SIG-M5 treated with dmso at 0.1 percent for 504 hours (cell line): Measurements from ENCODE around the gene SLC37A1.

Experiments
- DNase-seq: peaks from one replicate; lab custom pipeline; 2025; ENCODE audit not compliant: unreplicated experiment; lab: John Stamatoyannopoulos, UW

SLC37A1 gene

DNA sequence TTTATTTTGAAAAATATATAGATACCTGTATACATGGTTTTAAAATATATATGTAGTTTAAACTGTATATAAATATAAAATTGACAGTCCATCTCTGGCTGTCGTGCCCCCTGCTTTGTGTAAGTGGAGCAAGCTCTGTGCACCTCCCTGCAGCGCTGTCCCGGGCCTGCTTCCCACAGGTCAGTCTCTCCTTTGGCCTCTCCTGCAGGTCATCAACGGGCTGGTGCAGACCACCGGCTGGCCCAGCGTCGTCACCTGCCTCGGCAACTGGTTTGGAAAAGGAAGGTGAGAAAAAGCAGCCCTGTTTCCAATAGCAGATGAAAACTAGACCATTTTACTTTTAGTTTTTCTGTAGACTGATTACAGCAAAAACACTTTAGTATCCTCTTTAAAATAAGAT, 28.5 kb downstream of the SLC37A1 start:
- no peak for DNase-seq

DNA sequence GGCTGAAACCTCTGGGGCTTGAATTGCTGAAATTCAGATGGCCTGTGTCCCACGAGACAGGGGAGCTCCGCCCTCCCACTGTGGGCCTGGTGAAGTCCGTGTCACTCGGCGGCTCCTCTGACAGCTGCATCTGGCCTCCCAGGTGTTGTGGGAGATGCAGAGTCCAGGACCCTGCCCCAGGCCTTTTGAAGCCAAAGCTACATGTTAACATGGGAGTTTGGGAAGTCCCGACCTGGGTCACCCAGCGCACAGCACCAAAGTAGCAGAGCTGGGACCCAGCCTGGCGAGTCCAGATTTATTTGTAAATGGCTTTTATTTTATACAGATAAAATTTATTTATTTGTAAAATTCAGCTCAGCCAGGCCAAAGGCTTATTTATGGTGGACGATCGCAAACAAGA, 28.9 kb downstream of the SLC37A1 start:
- no peak for DNase-seq

DNA sequence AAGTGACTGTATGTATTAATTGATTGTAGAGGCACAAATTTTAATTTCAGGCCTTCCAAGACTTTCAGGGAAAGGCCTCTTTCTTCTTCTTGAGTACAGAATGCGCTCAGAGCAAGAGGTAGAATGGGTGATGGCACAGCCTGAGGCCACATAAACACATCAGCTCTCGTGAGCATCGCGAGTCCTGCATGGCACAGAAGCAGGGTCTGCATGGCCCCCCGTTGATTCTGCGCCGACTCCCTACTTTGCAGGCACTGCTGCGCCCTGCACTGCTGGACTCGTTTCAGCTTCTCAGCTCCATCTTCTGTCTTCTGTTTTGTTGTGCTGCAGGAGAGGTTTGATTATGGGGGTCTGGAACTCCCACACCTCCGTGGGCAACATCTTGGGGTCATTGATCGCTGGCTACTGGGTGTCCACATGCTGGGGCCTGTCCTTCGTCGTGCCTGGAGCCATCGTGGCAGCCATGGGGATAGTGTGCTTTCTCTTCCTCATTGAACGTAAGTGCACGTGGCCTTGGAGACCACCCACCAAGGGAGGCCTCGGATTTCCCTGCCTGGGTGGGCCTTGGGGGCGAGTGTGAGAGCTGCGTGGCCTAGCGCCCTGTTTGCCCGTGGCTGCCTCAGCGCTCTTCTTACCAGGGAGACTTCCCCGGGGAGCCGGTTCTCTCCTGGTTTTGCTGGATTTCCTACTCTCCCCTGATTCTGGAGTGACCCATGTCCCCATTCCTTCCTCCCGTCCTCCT, 29.6 kb downstream of the SLC37A1 start:
- no peak for DNase-seq

DNA sequence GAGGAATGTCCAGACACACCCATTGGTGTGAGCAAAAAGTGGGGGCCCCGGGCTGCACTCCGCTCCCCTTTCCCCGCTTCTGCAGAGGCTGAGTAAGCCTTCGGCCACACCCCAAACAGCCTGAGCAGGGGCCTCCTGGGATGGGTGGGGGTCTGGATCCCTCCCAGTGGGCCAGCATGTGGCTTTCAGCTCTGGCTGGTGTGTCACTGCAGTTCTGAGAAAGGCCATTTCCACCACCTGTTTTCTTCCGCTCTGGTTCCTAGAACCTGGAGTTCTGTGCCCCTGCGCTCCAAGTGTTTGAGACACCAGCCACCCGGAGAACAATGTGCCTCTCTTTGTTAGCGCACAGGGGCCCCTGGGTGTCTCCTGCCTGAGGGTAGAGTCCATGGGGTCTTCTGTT, 30.9 kb downstream of the SLC37A1 start:
- no peak for DNase-seq

DNA sequence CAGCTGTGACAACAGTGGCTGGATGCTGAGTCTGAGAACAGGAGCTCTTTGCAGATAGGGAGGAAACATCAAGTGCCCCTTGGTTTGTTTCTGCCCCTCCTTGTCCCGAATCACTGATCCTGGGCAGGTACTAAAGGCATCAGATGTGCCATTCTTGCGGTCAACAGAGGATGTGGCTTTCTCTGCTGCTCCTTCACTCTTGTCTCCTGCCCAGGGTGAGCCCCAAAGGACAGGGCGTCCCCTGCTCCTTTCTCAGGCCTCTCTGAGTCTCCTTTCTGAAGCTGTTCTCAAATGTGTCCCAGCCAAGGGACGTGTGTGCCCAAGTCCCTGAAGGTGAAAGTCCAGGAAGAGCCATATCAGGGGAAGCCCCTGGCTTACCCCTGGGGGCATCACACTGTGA, 31.7 kb downstream of the SLC37A1 start:
- no peak for DNase-seq

- DNase-seq, result no peak
These were observed 32.1 kb downstream of the SLC37A1 start for GRCh38 chr21:42545745-42546144.

- DNase-seq, result no peak
These were observed 32.8 kb downstream of the SLC37A1 start for GRCh38 chr21:42546433-42546832.

- DNase-seq, result no peak
These were observed 33.6 kb downstream of the SLC37A1 start for GRCh38 chr21:42547001-42547905.

DNA sequence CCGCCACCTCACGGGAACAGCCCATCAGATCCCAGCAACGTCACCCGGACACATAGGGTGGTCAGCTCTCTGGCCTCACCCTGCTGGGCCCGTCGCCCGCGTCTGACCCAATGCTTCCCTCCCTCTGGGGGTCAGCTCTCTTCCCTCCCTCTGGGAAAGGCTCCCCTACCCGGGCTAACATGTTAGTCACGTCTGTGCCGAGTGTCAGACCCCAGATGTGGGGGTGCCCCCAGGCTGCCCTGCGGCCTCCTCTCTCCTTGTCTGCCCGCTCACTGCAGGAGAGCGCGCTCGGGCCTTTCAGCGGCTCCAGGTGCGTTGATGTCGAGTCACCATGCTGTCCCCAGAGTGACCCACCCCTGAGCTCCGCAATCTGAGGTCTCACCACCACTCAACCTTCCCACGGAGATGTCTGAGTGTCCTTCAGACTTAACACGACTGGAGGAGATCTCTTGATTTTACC, 34.3 kb downstream of the SLC37A1 start:
- no peak for DNase-seq

GRCh38 chr21:42548687-42549406, 35.2 kb downstream of the SLC37A1 start:
- DNase-seq, result no peak

- DNase-seq, result peak; percentile 62
These were observed 37.2 kb downstream of the SLC37A1 start for GRCh38 chr21:42550817-42551216.

DNA sequence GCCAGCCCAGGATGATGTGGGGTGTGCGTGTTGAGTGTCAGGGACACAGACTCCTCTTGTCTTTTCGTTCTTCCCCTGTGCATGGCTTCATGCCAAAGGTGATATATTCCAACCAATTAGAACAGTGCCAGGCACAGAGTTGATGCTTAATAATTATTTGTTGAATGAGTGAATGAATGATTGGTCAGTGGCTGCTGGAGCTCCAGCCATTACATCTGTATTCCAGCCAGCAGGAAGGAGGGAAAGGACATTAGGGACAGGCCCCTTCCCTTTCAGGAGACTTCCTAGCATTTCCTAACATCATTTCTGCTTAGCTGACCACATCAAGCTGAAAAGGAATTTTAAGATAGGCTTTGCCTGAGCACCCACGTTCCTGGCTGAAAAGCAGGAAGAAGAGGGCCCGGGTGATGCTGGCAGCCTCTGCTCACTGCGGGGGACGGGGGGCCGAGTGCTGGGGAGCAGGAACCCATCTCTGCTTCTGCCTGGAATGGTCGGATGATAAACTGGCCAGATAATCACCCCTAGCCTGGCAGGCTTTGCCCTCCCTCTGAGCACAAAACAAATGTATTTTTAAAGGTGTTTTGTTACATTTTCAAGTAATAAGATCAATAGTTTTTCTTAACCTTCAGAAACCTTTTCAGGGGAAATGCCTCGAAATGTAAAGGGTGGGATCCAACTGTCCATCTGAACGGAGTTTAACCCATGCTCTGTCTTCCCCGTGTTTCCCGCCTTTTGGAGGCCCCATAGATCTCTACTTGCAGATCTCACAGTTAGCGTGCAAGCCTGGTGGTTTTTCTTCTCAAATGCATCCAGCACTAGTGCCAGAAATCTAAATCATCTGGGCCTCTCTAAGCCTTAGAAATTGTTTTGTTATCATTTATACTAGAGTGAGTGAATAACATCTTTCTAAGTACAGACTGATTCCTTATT, 39.0 kb downstream of the SLC37A1 start:
- DNase-seq, result no peak

DNA sequence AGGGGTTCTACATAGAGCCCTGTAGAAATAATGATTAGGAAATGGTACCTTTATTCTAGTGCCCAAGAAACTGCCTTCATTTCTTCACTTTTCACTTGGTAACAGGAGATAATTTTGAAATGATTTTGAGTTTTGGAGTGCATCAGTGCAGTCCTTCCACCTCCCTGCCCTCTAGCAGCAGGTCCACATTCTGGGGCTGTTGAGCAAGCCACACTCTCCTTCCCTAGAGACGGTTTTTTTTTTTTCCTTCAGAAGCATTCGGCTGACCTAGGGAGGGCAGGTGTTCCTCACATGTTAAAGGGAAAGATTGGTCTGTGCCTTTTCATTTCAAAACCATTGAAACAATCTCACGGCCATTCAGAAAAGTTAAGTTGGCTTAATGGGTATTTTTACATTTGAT, 39.8 kb downstream of the SLC37A1 start:
- no peak for DNase-seq

- DNase-seq, result no peak
These were observed 40.8 kb downstream of the SLC37A1 start for GRCh38 chr21:42554251-42554961.

- DNase-seq, result no peak
These were observed 42.2 kb downstream of the SLC37A1 start for GRCh38 chr21:42555756-42556438.

- no peak for DNase-seq
These were observed 42.8 kb downstream of the SLC37A1 start for GRCh38 chr21:42556476-42556875.

GRCh38 chr21:42556960-42557359, 43.3 kb downstream of the SLC37A1 start:
- no peak for DNase-seq

DNA sequence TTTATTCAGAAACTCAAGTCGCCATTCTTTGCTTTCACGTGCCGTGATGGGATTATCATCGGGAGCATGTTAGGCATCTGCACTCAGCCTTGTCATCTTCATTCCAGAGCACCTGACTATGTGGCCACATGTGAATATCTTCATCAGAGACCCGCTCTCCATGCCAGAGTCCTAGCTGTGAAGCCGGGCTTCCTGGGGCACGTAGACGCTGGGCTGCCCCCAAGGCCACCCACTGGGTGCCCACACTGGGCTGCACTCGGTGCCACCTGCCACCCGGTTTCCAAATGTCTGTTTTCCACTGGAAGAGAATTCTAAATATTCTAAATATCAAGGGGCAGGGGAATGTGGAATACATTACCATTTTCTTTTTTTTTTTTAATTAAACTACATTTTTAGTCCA, 43.8 kb downstream of the SLC37A1 start:
- DNase-seq, result no peak

- no peak for DNase-seq
These were observed 44.7 kb downstream of the SLC37A1 start for GRCh38 chr21:42558368-42558767.
